GM18502 (cell line): ENCODE measurements around the gene CALB2.
"Not testable (repeated sequence)": the region's sequence is repeated elsewhere in the genome, so short reads cannot be mapped to it uniquely, and the experiment has no call there.

ENCODE experiments used
- ATAC-seq: cut with Tn5 transposase; IDR thresholded peaks from one replicate; pipeline ENCODE4 v1.9.1; 2021; ENCODE audit warnings: mild to moderate bottlenecking; ENCODE audit not compliant: unreplicated experiment, poor library complexity

The CALB2 gene

GRCh38 chr16:71351558-71351901 lies 7.0 kb upstream of the CALB2 start:
- ATAC-seq: no peak

GRCh38 chr16:71352466-71352865 lies 6.1 kb upstream of the CALB2 start:
- no peak for ATAC-seq

- ATAC-seq: no peak
Measured at GRCh38 chr16:71352963-71353460, 5.5 kb upstream of the CALB2 start.

GRCh38 chr16:71353736-71354135 lies 4.8 kb upstream of the CALB2 start:
- ATAC-seq: no peak

DNA sequence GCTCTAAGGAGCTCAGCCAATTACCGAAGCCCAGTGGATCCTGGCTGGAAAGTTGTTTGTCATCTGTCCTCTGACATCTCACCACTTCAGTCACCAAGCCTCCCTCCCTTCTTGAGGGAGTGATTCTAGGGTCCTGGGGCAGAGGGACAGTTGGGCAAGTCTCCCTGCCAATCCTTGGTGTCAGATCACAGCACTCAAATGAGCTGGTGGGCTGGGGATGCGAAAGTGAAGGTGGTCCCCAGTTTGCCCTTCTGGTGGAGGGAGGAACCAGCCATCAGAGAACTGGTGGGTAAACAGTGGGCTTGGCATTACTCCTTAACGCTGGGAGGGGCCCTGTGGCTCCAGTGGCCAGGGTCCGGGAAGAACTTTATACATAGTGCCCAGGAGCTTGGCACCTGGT lies 4.4 kb upstream of the CALB2 start:
- no peak for ATAC-seq

- no peak for ATAC-seq
Measured at GRCh38 chr16:71356051-71356740, 2.3 kb upstream of the CALB2 start.

DNA sequence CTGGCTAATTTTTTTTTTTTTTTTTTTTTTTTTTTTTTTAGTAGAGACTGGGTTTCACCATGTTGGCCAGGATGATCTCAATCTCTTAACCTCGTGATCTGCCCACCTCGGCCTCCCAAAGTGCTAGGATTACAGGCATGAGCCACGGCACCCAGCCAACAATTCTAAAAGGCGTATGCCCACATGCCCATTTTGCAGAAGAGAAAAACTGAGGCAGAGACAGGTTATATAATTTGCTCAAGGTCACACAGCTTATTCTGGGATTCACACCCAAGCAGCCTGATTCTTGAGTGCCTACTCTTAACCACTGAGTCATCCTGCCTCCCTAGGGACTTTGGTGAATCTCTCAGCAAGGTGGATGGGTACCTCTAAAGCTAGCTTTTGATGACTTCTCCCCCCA lies 1.6 kb upstream of the CALB2 start:
- ATAC-seq: not testable (repeated sequence)

GRCh38 chr16:71357681-71358080 lies 842 bp upstream of the CALB2 start:
- no peak for ATAC-seq

DNA sequence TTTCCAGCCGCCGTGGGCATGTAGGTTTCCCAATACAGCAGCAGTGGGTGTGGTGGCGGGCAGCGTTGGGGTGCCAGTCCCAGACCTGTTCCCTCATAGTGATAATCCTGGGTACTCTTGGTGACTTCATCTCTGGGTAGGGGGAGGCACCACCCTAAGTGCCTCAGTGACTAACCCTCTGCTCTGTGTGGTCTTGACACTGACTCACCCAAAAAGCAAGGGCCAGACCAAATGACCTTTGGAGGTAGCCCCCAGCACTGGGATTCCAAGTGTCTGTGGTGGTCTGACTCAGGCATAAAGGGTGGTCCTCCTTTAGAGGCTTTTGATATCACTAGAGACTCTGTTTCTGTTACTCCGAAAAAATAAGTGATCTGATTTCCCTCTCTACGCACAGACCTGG lies 908 bp downstream of the CALB2 start:
- no peak for ATAC-seq

GRCh38 chr16:71360378-71360777 lies 1.9 kb downstream of the CALB2 start:
- no peak for ATAC-seq

GRCh38 chr16:71364133-71364681 lies 5.7 kb downstream of the CALB2 start:
- no peak for ATAC-seq

DNA sequence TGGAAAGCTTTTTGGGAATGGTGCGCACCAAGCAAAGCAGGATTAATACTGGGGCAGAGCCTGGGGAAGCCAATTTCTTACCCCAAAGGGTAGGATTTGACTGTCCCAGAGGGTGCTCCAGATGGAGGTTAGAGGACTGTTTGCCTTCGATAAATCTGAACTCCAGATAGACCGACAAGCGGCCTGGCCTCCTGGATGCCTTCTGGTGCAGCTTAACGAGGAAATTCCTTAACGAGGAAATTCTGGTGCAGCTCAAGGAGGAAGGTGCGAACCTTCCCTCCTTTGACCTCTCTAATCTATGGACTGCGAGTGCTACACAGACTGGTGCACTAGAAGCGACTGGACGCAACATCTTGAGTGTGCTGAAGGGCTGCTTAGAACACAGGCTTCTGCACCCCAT lies 6.5 kb downstream of the CALB2 start:
- ATAC-seq: no peak

DNA sequence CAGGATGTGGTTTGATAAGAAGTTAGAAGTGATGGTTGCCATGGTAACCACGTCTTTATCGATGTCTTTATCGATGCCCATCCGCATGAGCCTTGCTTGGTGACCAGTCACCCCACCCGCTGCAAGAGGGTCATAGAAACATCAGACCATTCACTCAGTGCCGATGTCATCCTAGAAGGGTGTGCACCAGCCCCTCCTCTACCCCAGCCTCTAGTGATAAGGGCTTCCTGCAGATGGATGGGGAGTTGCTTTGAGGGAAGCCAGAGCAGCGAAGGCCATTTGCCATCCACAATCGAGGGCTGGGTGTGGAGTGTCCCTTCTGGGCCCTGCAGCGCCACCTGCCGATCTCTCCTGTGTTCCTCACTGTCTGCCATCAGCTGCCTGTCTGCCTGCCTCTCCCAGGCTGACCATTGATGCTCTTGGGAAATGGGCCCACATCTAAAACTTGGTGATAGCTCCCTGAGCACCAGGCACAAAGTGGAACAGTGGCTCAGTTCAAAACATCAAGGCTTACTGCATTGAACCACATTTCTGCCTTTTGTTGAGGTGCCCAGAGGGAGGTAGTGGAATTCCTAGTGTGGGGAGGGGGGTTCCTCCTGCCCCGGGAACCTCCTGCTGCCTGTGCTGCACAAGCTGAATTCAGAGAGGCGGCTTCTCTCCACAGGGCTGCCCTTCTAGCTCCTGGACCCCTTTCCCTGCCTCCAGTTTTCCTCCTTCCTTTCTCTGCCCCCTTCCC lies 8.9 kb downstream of the CALB2 start:
- ATAC-seq: no peak

DNA sequence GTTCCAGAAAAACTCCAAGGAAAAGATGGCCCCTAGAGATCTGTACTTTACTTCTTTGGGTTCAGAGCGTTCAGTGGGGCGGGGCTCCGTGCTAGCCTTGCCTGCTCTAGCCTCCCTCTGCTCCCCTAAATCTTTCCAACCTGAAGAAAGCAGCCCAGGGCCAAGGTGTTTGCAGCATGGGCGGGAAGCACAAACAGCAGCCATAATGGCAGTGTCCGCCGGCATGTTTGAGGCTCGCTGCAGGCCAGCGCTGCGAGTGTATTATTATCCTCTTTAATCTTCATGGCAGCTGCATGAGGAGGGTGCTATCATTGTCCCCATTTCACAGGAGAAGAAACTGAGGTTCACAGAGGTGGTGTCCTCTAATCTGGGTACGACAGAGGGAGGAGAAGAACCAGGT lies 10.4 kb downstream of the CALB2 start:
- no peak for ATAC-seq

GRCh38 chr16:71369494-71369893 lies 11.0 kb downstream of the CALB2 start:
- ATAC-seq: no peak

DNA sequence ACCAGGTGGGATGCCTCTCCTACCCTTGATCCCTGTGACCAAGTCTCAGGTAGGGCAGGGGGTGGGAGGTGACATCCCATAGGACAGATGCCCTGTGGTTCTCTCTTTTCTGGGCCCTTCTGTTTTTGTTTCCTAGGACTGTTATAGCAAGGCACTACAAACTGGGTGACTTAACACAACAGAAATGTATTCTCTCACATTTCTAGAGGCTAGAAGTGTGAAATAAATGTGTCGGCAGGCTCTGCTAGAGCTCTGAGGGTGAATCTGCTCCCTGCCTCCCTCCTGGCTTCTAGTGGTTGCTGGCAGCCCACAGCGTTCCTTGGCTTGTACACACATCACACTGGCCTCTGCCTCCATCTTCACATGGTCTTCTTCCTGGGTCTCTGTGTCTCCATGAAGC lies 12.7 kb downstream of the CALB2 start:
- no peak for ATAC-seq

GRCh38 chr16:71373073-71373472 lies 14.6 kb downstream of the CALB2 start:
- no peak for ATAC-seq

- ATAC-seq: no peak
Measured at GRCh38 chr16:71376465-71377157, 18.1 kb downstream of the CALB2 start.

DNA sequence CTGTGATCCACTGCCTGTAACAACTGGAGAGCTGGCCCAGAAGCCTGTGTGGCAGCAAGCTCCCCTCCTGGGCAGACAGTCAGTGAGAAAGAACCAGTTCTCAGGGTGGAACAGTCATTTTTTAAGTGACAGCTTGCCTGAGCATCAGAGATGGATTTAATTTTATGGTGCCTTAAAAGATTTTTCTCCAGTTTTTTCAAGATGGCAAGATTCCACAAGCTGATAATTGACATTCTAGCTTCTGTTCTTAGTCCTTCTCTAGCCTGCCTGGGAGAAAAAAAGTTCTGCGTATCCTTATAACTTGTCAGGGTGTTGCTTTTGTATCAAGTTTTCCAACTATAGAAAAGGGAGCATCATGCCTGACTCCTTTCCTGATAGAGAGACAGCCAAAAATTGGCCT lies 21.2 kb downstream of the CALB2 start:
- no peak for ATAC-seq

DNA sequence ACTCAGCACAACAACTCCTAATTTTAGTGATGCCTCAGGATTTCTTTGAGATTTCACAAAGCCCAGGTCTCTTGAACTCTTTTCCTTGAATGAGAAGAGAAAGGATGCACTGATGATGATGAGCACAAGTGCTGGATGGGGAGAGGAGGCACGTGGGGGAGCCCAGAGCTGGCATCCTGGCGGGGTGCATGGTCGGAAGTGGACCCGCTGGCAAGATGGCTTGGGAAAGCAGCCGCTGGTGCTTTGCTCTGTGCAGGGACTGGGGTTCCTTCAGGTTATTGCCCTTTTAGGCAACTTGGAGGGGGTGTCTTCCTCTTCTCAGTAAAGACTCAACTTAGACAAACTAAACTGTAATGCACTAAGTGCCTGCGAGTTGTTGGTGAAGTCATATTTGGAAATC lies 22.3 kb downstream of the CALB2 start:
- no peak for ATAC-seq
